Measurements from ENCODE around the gene CDH22.

CDH22 gene

DNA sequence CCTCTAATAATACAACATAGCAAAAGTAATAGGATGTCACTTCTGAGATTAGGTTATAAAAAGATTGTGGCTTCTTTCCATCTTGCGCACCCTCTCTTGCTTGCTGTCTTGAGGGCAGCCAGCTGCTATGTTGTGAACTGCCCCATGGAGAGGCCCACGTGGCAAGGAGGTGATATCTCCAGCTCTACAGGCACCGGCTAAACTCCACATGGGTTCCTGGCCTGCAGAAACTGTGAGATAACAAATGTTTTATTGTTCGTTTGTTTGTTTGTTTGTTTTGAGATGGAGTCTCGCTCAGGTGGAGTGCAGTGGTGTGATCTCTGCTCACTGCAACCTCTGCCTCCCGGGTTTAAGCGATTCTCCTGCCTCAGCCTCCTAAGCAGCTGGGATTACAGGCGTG, 152.2 kb downstream of the CDH22 start:
- no peak for DNase-seq (ENCODE audit: low read depth)
- H3K4me3 ChIP-seq (ENCODE audit: low read length): no peak overlapping the region
- TF ChIP-seq, protein P1, sequence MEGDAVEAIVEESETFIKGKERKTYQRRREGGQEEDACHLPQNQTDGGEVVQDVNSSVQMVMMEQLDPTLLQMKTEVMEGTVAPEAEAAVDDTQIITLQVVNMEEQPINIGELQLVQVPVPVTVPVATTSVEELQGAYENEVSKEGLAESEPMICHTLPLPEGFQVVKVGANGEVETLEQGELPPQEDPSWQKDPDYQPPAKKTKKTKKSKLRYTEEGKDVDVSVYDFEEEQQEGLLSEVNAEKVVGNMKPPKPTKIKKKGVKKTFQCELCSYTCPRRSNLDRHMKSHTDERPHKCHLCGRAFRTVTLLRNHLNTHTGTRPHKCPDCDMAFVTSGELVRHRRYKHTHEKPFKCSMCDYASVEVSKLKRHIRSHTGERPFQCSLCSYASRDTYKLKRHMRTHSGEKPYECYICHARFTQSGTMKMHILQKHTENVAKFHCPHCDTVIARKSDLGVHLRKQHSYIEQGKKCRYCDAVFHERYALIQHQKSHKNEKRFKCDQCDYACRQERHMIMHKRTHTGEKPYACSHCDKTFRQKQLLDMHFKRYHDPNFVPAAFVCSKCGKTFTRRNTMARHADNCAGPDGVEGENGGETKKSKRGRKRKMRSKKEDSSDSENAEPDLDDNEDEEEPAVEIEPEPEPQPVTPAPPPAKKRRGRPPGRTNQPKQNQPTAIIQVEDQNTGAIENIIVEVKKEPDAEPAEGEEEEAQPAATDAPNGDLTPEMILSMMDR (conservative IDR thresholded peaks at IDR 0.05; ENCODE audit: low read depth, low read length): no peak

DNA sequence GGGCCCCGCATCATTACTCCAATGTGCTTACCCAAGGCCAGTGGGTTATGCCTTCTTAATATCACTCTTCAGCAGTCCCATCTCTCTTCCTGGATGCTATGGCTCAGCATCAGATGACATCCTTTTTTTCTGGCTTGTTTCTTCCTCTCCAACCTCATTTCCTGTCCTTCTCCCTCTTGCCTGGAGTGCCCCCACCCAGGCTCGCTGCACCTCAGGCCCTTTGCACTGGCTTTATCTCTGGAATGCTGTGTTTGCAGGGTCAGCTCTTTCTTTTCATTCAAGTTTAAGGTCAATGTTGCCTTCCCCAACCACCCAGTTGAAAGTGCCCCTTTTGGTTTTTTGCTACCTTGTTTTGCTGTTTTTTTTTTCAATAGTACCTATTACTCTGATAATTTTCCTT, 153.5 kb downstream of the CDH22 start:
- TF ChIP-seq, protein P1 (conservative IDR thresholded peaks at IDR 0.05; ENCODE audit: low read depth, low read length): no peak
- no peak overlapping the region for H3K4me3 ChIP-seq (ENCODE audit: low read length)
- DNase-seq (ENCODE audit: low read depth): no peak

- TF ChIP-seq, protein P1 (conservative IDR thresholded peaks at IDR 0.05; ENCODE audit: low read depth, low read length): no peak
- DNase-seq (ENCODE audit: low read depth): no peak
- H3K4me3 ChIP-seq (ENCODE audit: low read length): no peak overlapping the region
These were observed 154.0 kb downstream of the CDH22 start for GRCh38 chr20:46154305-46154704.

- TF ChIP-seq, protein P1 (conservative IDR thresholded peaks at IDR 0.05; ENCODE audit: low read depth, low read length): no peak
- no peak overlapping the region for H3K4me3 ChIP-seq (ENCODE audit: low read length)
- DNase-seq (ENCODE audit: low read depth): no peak
These were observed 155.3 kb downstream of the CDH22 start for GRCh38 chr20:46152824-46153586.

DNA sequence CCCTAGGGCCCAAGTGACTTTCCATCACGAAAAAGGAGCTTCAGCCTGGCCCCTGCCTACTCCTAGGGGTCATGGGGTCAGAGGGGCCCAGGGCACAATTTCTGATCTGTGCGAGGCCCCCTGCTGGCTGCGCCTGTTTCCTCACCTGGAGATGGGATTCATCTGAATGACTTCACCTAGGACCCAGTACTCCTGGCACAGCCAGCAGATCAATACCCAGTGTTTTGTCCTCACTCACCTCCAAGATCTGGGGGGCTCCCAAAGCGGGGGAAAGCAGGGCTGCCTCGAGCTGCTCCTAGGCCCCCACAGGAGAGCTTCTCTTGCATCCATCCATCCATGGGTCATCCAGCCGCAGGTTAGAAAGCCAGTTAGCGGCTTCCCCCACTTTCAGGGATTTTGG, 156.4 kb downstream of the CDH22 start:
- H3K4me3 ChIP-seq (ENCODE audit: low read length): no peak overlapping the region
- TF ChIP-seq, protein P1 (conservative IDR thresholded peaks at IDR 0.05; ENCODE audit: low read depth, low read length): peak; percentile 44
- DNase-seq (ENCODE audit: low read depth): no peak

DNA sequence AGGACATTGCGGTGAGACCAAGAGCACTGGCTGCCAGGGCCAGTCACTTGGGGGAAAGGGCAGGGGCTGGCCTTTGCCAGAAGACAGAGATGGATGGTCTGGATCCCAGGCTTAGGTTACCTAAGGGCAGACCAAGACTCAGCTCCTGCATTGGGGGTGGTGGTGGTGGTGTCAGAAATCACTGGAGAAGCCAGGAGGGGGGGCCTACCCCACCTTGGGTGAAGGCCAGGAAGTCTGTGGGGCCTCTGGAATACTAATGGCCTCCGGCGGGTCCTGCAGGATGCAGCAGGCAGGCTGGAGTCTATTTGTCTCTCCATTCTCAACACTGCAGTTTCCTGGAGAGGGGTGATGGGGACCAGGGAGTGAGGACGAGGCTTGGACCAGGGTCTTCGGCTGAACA, 157.4 kb downstream of the CDH22 start:
- DNase-seq (ENCODE audit: low read depth): no peak
- H3K4me3 ChIP-seq (ENCODE audit: low read length): no peak overlapping the region
- TF ChIP-seq, protein P1 (conservative IDR thresholded peaks at IDR 0.05; ENCODE audit: low read depth, low read length): no peak
